ENCODE results near the gene PLXDC1.
A peak's percentile ranks its signal among the peaks of the same experiment; 100 is the strongest.

Gene PLXDC1

GRCh38 chr17:39151150-39151942, at the start of gene PLXDC1:
TSS of gene PLXDC1 (minus strand) at chr17:39151637. CDS start at chr17:39151437, 200 bp downstream.
- no peak for DNase-seq (ENCODE audit: low read depth)

GRCh38 chr17:39200957-39201510, 49.6 kb upstream of the PLXDC1 start:
- no peak for DNase-seq (ENCODE audit: low read depth)

DNA sequence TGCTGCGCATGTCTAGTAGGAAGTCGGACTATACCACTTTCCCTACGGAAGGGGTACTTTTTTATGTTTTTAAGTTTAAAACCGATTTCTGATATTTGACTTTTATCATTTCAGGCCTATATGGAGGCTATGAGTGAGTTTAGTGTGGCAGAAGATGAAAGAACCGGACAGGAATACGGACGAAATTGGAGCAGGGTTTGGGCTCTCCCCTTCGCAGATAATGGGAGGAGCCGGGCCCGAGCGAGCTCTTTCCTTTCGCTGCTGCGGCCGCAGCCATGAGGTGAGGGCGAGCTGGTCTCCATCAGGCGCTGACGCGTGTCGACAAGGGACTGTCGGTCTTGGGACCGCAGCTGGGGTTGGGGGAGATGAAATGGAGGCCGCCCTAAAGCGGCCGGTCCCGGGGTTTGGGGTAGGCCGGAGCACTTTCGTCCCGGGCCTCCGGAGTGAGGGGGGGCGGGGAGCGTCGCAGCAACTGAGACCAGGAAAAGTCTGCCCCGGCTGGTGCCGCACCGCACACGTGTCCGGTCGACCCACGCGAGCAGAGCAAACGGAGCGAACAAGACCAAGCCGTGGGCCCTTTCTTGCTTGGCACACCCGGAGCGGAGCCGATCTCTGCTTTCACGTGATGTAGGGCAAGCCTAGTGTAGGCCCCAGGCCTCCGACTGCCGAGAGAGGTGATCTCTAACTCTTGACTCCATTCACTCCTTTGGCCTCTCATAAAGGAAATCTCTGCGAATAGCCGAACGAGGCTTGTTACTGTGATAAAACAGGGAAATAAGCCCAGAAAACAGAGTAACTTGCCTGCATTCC, 48.8 kb upstream of the PLXDC1 start, which contains the start of gene RPL19:
Gene RPL19 (plus strand): TSS at position 214 of the 810 bp plus-strand sequence. CDS start 62 bp downstream, at position 276.
- DNase-seq (ENCODE audit: low read depth): no peak

DNA sequence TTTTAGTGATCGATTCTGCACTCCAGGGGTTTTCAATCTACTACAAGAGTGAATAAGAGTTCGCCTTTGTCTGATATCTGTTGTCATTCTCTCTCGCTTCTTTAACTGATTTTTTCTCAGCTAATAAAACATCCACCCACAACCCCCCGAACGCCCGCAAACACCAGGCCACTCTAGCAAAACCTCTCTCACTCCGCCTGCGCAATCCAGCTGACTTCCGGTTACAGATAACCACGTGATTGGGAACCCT, 48.3 kb upstream of the PLXDC1 start:
- DNase-seq (ENCODE audit: low read depth): peak; percentile 84

GRCh38 chr17:39198186-39198566, 46.7 kb upstream of the PLXDC1 start:
- no peak for DNase-seq (ENCODE audit: low read depth)

- no peak for DNase-seq (ENCODE audit: low read depth)
Observed at GRCh38 chr17:39197380-39198185, 46.1 kb upstream of the PLXDC1 start, which contains the start of gene CACNB1. TSS of gene CACNB1 (minus strand) at chr17:39197669. CDS start at chr17:39197495, 174 bp downstream.

DNA sequence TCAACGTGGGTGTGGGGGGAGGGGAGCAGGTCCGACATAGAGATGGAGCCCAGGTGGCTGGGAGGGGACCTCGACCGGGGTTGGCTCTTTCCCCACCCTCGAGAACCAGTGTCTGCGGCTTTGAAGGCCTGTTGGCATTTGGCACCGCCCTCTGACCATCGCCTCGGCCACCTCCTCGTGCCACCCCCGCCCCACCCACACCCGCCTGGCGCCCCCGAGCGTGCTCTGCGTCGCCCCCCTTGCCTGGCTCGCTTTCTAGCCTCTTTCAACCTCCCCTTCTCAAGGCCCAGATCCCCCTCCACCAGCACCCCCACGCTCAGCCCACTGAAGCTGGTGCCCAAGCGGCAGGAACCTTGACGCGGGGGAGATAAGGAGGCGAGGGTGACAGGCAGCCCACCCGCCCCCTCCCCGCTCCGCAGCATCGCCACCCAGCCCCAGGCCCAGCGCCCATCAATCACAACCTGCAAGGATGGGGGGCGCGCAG, 45.4 kb upstream of the PLXDC1 start:
- DNase-seq (ENCODE audit: low read depth): no peak

- DNase-seq (ENCODE audit: low read depth): no peak
Observed at GRCh38 chr17:39196241-39196807, 44.9 kb upstream of the PLXDC1 start.

- DNase-seq (ENCODE audit: low read depth): no peak
Observed at GRCh38 chr17:39195568-39196160, 44.2 kb upstream of the PLXDC1 start.

DNA sequence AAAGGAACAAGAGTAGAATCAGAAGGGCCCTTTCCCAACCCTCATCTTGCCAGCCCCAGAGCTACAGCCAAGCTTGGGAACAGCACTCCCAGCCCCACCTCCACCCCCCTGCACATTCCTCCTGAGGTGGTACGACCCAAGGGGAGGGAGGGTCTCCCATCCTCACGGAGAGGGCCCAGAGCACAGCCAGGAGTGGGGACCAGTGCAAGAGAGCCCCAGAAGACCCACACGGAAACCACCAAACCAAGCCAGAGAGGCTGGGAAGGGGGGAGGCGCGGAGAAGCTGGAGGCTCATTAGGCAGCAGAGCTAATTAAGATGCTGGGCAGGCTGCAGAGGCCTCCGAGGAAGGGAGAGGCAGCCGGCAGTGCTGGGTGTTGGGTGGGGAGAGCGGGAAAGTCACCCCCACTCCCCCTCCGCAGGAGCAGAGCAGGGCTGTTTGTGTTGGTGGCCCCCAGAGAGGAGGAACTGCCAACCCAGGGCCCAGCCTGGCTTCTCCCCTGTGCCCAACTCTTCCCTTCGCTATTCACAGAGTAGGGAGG, 43.6 kb upstream of the PLXDC1 start:
- DNase-seq (ENCODE audit: low read depth): no peak

- no peak for DNase-seq (ENCODE audit: low read depth)
Observed at GRCh38 chr17:39194089-39194984, 42.9 kb upstream of the PLXDC1 start.

DNA sequence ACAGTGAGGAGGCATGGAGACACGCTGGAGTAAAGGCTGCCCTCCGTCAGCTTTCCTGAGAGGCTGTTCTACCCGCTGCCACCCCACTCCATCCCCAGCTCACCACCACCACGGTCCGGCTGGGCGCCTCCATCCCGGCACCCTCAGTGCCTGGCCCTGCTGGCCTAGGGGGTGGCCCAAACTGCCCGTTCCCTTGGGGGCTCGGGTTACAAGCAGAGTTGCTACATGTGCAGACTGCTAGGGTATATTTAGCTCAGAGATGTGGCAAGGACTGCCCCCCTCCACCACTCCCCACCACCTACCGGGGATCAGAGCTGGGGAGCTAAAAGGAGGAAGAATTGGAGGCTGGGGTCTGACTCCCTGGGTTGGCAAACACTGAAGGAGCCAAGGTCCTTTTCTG, 41.9 kb upstream of the PLXDC1 start:
- no peak for DNase-seq (ENCODE audit: low read depth)

- no peak for DNase-seq (ENCODE audit: low read depth)
Observed at GRCh38 chr17:39192901-39193300, 41.5 kb upstream of the PLXDC1 start.

- DNase-seq (ENCODE audit: low read depth): no peak
Observed at GRCh38 chr17:39191750-39192510, 40.5 kb upstream of the PLXDC1 start.

DNA sequence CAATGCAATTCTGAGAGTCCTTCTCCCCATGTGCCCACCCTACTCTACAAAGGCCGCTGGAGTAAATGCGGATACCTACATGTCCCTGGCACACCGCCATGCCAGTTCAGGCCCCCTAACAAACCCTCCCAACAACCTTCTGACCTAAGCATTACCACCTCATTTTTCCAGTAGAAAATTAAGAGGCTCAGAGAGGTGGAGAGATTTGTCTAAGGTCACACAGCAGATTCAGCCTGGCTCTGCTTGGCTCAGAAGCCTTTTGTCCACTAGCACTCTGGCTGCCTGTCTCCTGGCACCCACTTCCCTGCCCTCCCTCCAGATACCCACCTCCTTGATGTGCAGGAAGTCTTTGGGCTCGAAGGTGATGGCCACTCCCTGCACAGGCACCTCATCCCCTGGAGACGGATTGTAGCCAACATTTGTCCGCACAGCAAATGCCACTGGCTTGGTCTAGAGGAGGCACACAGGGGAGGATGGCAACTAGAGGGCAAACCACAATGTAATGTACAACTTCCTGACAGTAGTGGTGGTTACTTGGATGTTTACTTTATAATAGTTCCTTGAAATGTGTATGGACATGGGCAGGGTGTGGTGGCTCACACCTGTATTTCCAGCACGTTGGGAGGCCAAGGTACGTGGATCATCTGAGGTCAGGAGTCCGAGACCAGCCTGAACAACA, 35.9 kb upstream of the PLXDC1 start:
- DNase-seq (ENCODE audit: low read depth): no peak

- DNase-seq (ENCODE audit: low read depth): no peak
Observed at GRCh38 chr17:39186481-39187002, 35.1 kb upstream of the PLXDC1 start.

DNA sequence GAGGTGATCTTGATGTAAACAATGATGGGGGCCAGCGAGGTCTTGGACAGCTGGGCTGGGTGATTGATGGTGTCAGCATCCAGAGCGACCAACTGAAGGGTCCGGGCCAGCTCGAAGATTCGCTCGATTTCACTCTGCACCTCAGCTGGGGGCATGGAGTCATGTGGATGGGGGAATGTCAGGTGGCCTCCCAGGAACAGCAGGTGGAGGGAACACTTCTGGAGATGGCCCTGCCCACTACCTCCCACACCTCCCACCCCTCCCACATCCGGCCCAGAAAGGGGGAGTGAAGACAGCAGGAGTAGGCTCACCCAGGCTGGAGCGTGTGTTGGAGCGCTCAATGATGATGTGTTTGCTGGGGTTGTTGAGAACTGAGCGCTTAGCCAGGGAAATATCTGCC, 32.3 kb upstream of the PLXDC1 start:
- DNase-seq (ENCODE audit: low read depth): no peak

DNA sequence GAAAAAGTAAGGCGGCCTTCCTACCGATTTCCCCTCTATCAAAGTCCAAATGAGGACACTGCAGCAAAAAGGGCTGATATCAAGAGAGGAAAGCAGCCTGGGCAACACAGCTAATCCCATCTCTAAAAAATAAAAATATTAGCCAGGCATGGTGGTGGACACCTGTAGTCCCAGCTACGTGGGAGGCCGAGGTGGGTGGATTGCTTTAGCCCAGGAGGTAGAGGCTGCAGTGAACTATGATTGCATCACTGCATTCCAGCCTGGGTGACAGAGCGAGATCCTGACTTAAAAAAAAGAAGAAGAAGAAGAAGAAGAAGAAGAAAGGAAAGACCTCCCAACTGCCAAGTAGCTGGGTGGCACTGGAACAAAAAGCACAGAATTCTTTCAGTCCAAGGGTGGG, 31.6 kb upstream of the PLXDC1 start:
- DNase-seq (ENCODE audit: low read depth): no peak
